ENCODE measurements around the gene PLCG1.

GRCh38 chr20:41181567-41181966 lies 44.2 kb downstream of the PLCG1 start:
- no peak for TF ChIP-seq ARNTL (CRISPR knock-in tag; IDR thresholded peaks at IDR 0.05; ENCODE audit: borderline replicate concordance, low read depth)
- no peak for TF ChIP-seq OSR1 (CRISPR knock-in tag; IDR thresholded peaks at IDR 0.05)
- no peak for TF ChIP-seq RARB (CRISPR knock-in tag; IDR thresholded peaks at IDR 0.05)
- TF ChIP-seq, protein P1, sequence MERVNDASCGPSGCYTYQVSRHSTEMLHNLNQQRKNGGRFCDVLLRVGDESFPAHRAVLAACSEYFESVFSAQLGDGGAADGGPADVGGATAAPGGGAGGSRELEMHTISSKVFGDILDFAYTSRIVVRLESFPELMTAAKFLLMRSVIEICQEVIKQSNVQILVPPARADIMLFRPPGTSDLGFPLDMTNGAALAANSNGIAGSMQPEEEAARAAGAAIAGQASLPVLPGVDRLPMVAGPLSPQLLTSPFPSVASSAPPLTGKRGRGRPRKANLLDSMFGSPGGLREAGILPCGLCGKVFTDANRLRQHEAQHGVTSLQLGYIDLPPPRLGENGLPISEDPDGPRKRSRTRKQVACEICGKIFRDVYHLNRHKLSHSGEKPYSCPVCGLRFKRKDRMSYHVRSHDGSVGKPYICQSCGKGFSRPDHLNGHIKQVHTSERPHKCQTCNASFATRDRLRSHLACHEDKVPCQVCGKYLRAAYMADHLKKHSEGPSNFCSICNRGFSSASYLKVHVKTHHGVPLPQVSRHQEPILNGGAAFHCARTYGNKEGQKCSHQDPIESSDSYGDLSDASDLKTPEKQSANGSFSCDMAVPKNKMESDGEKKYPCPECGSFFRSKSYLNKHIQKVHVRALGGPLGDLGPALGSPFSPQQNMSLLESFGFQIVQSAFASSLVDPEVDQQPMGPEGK (CRISPR knock-in tag; IDR thresholded peaks at IDR 0.05; ENCODE audit: borderline replicate concordance) = no peak

Data from SK-N-SH treated with all-trans-retinoic acid at 6 μM for 48 hours (cell line).